HEK293 (cell line): ENCODE data around the gene CHN2.

Experiments used
- CTCF ChIA-PET: fragments of 350-600 bp; formaldehyde crosslinking; extraction: SDS; loops from one replicate; lab custom pipeline; 2021; ENCODE audit warnings: antibody characterized with exemption; lab: Yijun Ruan, JAX
- POLR2A ChIA-PET: fragments of 300-600 bp; formaldehyde crosslinking; extraction: SDS; loops from one replicate; lab custom pipeline; 2020; ENCODE audit warnings: antibody characterized with exemption, inconsistent platforms; lab: Yijun Ruan, JAX
- H3K27ac ChIP-seq: fragments of 200-500 bp; sonication (Bioruptor generic); 2 replicates; pipeline ENCODE4 v1.5.1; 2014; ENCODE audit warnings: low read depth, low read length, control low read depth, inconsistent platforms; ENCODE audit errors: extremely low read depth
- H3K36me3 ChIP-seq, 2 experiments: fragments of 200-500 bp in 1 of 2; sonication (Bioruptor generic) in 1 of 2; 1 replicate in 1 of 2; 2 replicates in 1 of 2; pipeline ENCODE4 v1.5.1; 2014 to 2017; ENCODE audit warnings: inconsistent platforms in 2 of 2, low read length in 2 of 2; ENCODE audit not compliant: control insufficient read depth in 2 of 2, insufficient read depth in 1 of 2
- H3K4me1 ChIP-seq: fragments of 200-500 bp; sonication (Bioruptor generic); 2 replicates; pipeline ENCODE4 v1.5.1; 2014; ENCODE audit warnings: mild to moderate bottlenecking, low read length, inconsistent platforms; ENCODE audit not compliant: control insufficient read depth, insufficient read depth
- H3K4me3 ChIP-seq: 2 replicates; pipeline ENCODE4 v1.5.1; 2011; ENCODE audit warnings: low read depth, mild to moderate bottlenecking, control low read depth, low read length, moderate library complexity
- H3K9me3 ChIP-seq: fragments of 200-500 bp; sonication (Bioruptor generic); 2 replicates; pipeline ENCODE4 v1.5.1; 2014; ENCODE audit warnings: low read depth, low read length, inconsistent platforms; ENCODE audit not compliant: control insufficient read depth, insufficient read depth
- BCL11A ChIP-seq: fragments of 450-650 bp; formaldehyde crosslinking; IDR thresholded peaks from 2 replicates; pipeline ENCODE4 v1.5.1; 2016; ENCODE audit warnings: low read depth, missing biosample characterization, missing genetic modification characterization
- ELK4 ChIP-seq: IDR thresholded peaks from 2 replicates; pipeline ENCODE4 v1.6.1; 2011; ENCODE audit warnings: mild to moderate bottlenecking, low read depth, low read length, borderline replicate concordance
- FEZF1 ChIP-seq: fragments of 450-650 bp; formaldehyde crosslinking; IDR thresholded peaks from 2 replicates; pipeline ENCODE4 v1.5.1; 2016; ENCODE audit warnings: missing biosample characterization, missing genetic modification characterization
- GFI1B ChIP-seq: fragments of 450-650 bp; formaldehyde crosslinking; IDR thresholded peaks from 2 replicates; pipeline ENCODE4 v1.5.1; 2016; ENCODE audit warnings: missing biosample characterization, missing genetic modification characterization
- GLIS2 ChIP-seq: fragments of 450-650 bp; formaldehyde crosslinking; IDR thresholded peaks from 2 replicates; pipeline ENCODE4 v1.5.1; 2016; ENCODE audit warnings: missing biosample characterization, missing genetic modification characterization
- MYNN ChIP-seq: fragments of 450-650 bp; formaldehyde crosslinking; IDR thresholded peaks from 2 replicates; pipeline ENCODE4 v1.5.1; 2016; ENCODE audit warnings: missing biosample characterization, missing genetic modification characterization, borderline replicate concordance
- PRDM10 ChIP-seq: fragments of 450-650 bp; formaldehyde crosslinking; IDR thresholded peaks from 2 replicates; pipeline ENCODE4 v1.5.1; 2016; ENCODE audit warnings: missing biosample characterization, missing genetic modification characterization
- SCRT2 ChIP-seq: fragments of 450-650 bp; formaldehyde crosslinking; IDR thresholded peaks from 2 replicates; pipeline ENCODE4 v1.5.1; 2016; ENCODE audit warnings: missing biosample characterization, missing genetic modification characterization
- TRIM28 ChIP-seq: IDR thresholded peaks from 2 replicates; pipeline ENCODE4 v1.6.1; 2011; ENCODE audit warnings: low read length, control low read depth, borderline replicate concordance
- WT1 ChIP-seq: fragments of 450-650 bp; formaldehyde crosslinking; IDR thresholded peaks from 2 replicates; pipeline ENCODE4 v1.5.1; 2016; ENCODE audit warnings: missing biosample characterization, missing genetic modification characterization
- ZBTB48 ChIP-seq: fragments of 450-650 bp; formaldehyde crosslinking; IDR thresholded peaks from 2 replicates; pipeline ENCODE4 v1.5.1; 2016; ENCODE audit warnings: missing biosample characterization, missing genetic modification characterization
- ZBTB6 ChIP-seq: fragments of 450-650 bp; formaldehyde crosslinking; IDR thresholded peaks from 2 replicates; pipeline ENCODE4 v1.5.1; 2017; ENCODE audit warnings: missing biosample characterization, missing genetic modification characterization
- ZNF121 ChIP-seq: fragments of 450-650 bp; formaldehyde crosslinking; IDR thresholded peaks from 2 replicates; pipeline ENCODE4 v1.5.1; 2016; ENCODE audit warnings: missing biosample characterization, missing genetic modification characterization
- ZNF140 ChIP-seq: fragments of 450-650 bp; formaldehyde crosslinking; IDR thresholded peaks from 2 replicates; pipeline ENCODE4 v1.5.1; 2016; ENCODE audit warnings: missing biosample characterization, missing genetic modification characterization
- ZNF146 ChIP-seq: fragments of 450-650 bp; formaldehyde crosslinking; IDR thresholded peaks from 2 replicates; pipeline ENCODE4 v1.5.1; 2016; ENCODE audit warnings: missing biosample characterization, missing genetic modification characterization
- ZNF248 ChIP-seq: fragments of 450-650 bp; formaldehyde crosslinking; IDR thresholded peaks from 2 replicates; pipeline ENCODE4 v1.5.1; 2017; ENCODE audit warnings: missing biosample characterization, missing genetic modification characterization
- ZNF398 ChIP-seq: fragments of 450-650 bp; formaldehyde crosslinking; IDR thresholded peaks from 2 replicates; pipeline ENCODE4 v1.5.1; 2017; ENCODE audit warnings: missing biosample characterization, missing genetic modification characterization
- ZNF426 ChIP-seq: fragments of 450-650 bp; formaldehyde crosslinking; IDR thresholded peaks from 2 replicates; pipeline ENCODE4 v1.5.1; 2017; ENCODE audit warnings: missing biosample characterization, missing genetic modification characterization, mild to moderate bottlenecking, inconsistent platforms, moderate library complexity
- ZNF521 ChIP-seq: fragments of 450-650 bp; formaldehyde crosslinking; IDR thresholded peaks from 2 replicates; pipeline ENCODE4 v1.5.1; 2017; ENCODE audit warnings: missing biosample characterization, mild to moderate bottlenecking, missing genetic modification characterization
- ZNF596 ChIP-seq: fragments of 450-650 bp; IDR thresholded peaks from 2 replicates; pipeline ENCODE4 v1.5.0; 2018; ENCODE audit warnings: missing biosample characterization, mild to moderate bottlenecking, missing genetic modification characterization, moderate library complexity
- ZNF670 ChIP-seq: fragments of 450-650 bp; formaldehyde crosslinking; IDR thresholded peaks from 2 replicates; pipeline ENCODE4 v1.5.1; 2016; ENCODE audit warnings: missing biosample characterization, missing genetic modification characterization, low read depth

CHN2 gene

GRCh38 chr7:29328811-29329210 is 134.2 kb downstream of the CHN2 start:
- Histone ChIP-seq H3K4me3 (no peak overlapping the region), H3K36me3 (no peaks in the 10 kb centered on the region), H3K27ac (peak overlapping the region; percentile 88; the same call in 1 of the 2 replicates), H3K9me3 (no peaks in the 10 kb centered on the region), H3K4me1 (peaks cover 27% of the 10 kb centered on the region)
- CTCF ChIA-PET: interaction anchor here (0.6 to 1.1 kb wide), 2 partner anchors 11 to 47 kb away, joined by 5 read pairs; no protein-coding TSS in a partner anchor
- TF ChIP-seq ZNF146 (tag by site-specific recombination): peak; percentile 19; the same call in 1 of the 2 replicates
- no peak for TF ChIP-seq MYNN (tag by site-specific recombination)
- TF ChIP-seq SCRT2: peak; percentile 71
- no peak for TF ChIP-seq FEZF1 (tag by site-specific recombination)
- no peak for TF ChIP-seq ZNF521 (tag by site-specific recombination)
- POLR2A ChIA-PET: no interaction called here

GRCh38 chr7:29329686-29330085 is 135.1 kb downstream of the CHN2 start:
- H3K4me1 ChIP-seq: peaks cover 27% of the 10 kb centered on the region
- POLR2A ChIA-PET: no interaction called here
- TF ChIP-seq GFI1B (tag by site-specific recombination) (no peak), ZNF596 (tag by site-specific recombination) (no peak), GLIS2 (tag by site-specific recombination) (no peak), PRDM10 (no peak), ZNF248 (no peak), ZNF140 (tag by site-specific recombination) (no peak), ZBTB6 (tag by site-specific recombination) (no peak), BCL11A (tag by site-specific recombination) (no peak), ZNF670 (no peak), ZNF426 (tag by site-specific recombination) (no peak), ZNF398 (tag by site-specific recombination) (no peak), WT1 (no peak)
- H3K9me3 ChIP-seq: no peaks in the 10 kb centered on the region
- no peak overlapping the region for H3K4me3 ChIP-seq
- CTCF ChIA-PET: no interaction called here
- H3K27ac ChIP-seq: no peak overlapping the region
- H3K36me3 ChIP-seq: no peaks in the 10 kb centered on the region

GRCh38 chr7:29330136-29330535 is 135.6 kb downstream of the CHN2 start:
- Histone ChIP-seq H3K4me3 (no peak overlapping the region), H3K9me3 (no peaks in the 10 kb centered on the region), H3K4me1 (peaks cover 27% of the 10 kb centered on the region), H3K27ac (no peak overlapping the region), H3K36me3 (no peaks in the 10 kb centered on the region)
- CTCF ChIA-PET: no interaction called here
- TF ChIP-seq ELK4 (no peak), TRIM28 (no peak), ZNF121 (tag by site-specific recombination) (no peak), ZBTB48 (tag by site-specific recombination) (no peak)
- POLR2A ChIA-PET: no interaction called here
